AG08396 (cell line): ENCODE data around the gene BCR.
A peak's percentile ranks its signal among the peaks of the same experiment; 100 is the strongest.

Experiments
- DNase-seq: peaks from one replicate; pipeline ENCODE4 v3.0.0; 2012; ENCODE audit warnings: low spot score, mixed read lengths

The BCR gene

DNA sequence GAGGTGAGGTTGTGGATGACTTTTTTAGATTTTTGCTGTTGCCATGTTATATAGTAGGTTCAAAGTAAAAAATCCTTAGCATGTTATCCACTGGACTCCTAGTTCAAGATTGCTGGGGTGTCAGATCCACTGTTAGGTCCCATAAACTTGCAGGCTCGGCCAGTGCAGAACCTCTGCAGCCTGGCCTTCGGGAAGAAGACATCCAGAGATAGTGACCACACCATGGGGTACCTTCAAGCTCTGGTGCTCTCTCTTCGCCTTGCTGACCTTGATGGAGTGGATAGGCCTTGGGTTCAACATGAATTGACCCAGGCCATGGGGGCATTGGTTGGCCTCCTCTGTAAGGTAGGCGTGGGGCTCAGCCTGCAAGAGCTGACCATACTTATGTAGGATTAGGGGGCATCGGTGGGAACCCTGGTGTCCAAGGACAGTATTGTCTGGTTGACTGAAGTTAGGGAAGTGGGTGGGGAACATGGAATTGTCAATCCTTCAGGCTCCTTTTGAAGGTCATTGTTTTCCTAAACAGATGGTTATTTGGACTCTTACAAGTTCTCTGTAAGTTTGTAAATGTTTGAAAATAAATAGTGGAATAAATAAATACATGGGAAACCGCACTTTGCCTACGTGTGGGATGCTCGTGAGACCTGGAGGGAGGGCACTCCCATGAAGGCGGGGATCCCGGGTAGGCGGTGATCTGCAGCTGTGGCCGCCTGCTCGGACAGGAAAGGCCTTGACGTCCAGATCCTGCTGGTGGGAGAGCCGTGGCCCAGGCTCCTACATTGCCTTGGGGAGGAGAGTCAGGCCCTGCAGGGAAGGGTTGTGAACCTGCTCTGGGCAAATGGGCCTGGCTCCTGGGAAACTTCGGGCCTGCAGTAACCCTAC is 37.1 kb downstream of the BCR start:
- DNase-seq: no peak

GRCh38 chr22:23218053-23218866 is 38.0 kb downstream of the BCR start:
- no peak for DNase-seq

DNA sequence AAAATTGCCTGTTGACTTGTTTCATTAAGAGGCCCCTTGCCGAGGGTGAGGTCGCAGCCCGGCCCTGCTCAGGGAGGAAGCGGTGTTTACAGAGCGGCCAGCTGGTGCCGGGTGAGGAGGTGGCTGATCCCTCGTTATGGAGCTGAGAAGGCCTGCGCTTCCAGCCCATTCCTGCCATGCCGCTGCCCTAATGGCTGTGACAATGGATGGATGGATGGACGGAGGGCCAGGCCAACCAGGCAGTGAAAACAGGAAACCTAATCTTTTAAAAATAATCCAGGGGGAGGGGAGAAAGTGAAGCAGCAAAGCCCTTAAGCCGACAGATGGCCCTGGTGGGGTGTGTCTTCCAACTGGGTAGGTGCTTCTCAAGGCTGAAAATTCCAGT is 38.5 kb downstream of the BCR start:
- peak; percentile 66 for DNase-seq

- DNase-seq: no peak
Observed at GRCh38 chr22:23219317-23219716, 39.0 kb downstream of the BCR start.

DNA sequence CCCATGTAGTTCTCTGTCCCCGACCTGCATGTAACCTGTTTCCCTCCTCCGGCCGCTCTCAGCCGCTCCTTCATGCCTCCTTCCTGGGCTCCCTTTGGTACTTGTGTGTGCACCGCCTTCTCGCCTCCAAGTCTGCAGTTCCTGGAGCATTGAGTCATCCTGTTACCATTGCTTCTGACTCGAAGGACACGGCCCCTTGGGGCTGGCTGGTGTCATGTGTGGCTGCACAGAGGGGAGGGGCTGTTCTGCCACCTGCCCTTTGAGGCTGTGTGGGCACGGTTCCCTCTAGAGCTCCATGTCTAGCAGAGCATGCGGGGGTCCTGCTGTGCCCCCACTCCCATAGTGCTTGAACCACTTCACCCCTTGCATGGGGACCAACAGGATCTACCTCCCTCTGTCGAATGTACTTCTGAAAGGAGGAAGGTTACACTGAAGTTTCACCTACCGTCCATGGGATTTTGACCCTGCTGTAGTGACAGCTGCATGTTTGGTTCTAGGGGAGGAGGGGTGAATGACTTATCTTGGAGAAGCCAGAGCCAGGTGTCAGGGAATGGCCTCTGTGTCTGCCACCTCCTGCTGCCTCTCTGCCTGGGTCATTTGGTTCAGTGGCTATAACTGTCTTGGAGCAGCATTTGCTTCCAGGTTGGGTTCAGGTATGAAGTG is 39.6 kb downstream of the BCR start:
- DNase-seq: no peak

- DNase-seq: no peak
Observed at GRCh38 chr22:23220485-23221350, 40.4 kb downstream of the BCR start.

GRCh38 chr22:23221351-23221804 is 41.1 kb downstream of the BCR start:
- no peak for DNase-seq

DNA sequence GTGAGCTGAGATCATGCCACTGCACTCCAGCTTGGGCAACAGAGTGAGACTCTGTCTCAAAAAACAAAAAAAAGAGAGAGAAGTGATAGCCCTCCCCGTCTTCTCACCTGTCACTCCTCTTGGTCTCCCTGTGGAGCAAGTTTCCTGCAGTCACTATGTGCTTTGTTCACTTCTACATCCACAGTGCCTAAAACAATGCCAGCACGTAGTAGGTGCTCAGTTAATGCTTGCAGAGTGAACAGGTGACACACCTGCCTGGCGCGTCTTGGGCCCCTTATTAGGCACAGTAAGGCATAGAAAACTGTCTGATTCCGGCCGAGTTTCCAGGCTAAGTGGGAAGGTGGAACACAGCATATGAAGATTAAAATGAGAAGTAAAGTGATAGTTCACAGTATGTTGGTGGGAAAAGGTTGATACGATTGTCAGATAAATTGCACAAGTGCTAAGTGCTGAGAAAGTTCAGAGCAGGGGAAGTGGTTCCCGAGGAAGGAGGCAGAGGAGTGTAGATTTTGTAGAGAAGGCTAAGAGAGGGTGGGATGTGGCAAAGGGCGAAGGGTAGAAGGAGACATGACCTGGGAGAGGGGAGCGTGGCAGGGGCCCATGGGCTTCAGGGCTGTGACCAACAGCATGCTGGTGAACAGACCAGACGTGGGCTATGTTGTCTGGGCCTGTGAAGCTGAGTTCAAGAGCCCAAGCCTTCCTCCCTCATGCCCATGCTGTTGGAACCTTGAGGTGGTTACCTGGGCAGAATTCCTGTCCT is 41.9 kb downstream of the BCR start:
- no peak for DNase-seq

DNA sequence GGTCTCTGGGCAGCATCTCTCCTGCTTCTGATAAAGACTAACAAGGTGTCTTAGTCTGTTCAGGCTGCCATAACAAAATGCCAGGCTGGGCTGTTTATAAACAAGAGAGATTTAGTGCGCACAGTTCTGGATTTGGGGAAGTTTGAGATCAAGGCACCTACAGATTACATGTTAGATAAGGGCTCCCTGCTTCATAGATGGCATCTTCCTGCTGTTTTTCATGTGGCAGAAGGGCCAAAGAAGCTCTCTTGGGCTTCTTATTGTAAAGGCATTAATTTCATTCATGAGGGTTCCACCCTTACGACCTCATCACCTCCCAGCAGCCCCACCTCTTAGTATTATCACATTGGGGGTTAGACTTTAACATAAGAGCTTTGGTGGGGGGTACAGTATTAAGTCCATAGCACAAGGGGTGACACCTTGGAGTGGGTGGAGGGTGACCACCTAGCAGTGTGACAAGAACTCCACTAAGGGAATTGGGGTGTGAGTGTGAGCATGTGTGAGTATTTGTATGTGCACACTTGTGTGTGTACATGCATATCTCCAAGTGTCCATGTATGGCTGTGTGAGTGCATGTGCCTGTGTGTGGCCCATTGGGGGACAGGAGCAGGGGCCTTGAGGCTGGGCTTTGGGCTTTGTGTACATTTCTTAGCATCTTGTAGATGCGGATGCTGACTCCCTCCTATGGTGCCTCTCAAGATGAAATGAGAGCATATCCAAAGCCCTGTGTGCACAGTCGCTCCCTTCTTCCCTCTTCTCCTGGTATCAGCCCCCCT is 42.7 kb downstream of the BCR start:
- DNase-seq: no peak

GRCh38 chr22:23223569-23224317 is 43.4 kb downstream of the BCR start:
- no peak for DNase-seq

GRCh38 chr22:23224846-23225245 is 44.5 kb downstream of the BCR start:
- DNase-seq: no peak

GRCh38 chr22:23225337-23225723 is 45.0 kb downstream of the BCR start:
- no peak for DNase-seq

- peak; percentile 55 for DNase-seq
Observed at GRCh38 chr22:23225724-23226496, 45.6 kb downstream of the BCR start.

DNA sequence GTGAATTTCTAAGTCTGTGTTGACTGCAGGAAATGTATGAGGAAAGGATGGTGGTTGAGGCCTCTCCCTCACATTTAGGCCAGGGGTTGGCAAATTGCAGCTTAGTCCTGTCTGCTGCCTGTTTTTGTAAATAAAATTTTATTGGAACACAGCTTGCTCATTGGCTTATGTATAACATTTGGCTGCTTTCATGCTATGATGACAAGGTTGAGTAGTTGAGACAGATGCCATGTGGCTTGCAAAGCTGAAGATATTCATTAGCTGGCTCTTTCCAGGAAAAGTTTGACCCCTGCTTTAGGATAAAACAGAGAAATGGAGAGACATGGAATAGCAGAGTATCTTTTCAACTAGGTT is 46.2 kb downstream of the BCR start:
- no peak for DNase-seq

GRCh38 chr22:23227380-23227779 is 47.1 kb downstream of the BCR start:
- DNase-seq: no peak

- DNase-seq: no peak
Observed at GRCh38 chr22:23228503-23228902, 48.2 kb downstream of the BCR start.

DNA sequence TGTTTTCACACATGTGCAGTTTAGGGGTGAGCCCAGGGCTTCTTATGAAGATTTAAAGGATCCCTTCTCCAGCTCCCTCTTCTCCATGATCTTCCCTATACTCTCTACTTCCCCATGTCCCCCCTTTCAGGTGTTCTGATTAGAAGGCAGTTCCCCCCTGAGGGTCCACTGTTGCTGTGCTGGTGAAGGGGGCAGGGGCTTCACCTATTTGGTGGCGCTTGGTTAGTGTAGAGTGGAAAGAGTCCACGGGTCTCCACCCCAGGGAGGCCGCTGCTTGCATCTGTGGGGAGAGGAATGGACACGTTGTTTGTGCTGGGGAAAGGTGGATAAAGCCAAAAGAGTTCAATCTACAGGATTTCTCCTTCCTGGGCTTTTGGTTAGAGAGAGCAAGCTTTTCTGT is 49.3 kb downstream of the BCR start:
- no peak for DNase-seq

DNA sequence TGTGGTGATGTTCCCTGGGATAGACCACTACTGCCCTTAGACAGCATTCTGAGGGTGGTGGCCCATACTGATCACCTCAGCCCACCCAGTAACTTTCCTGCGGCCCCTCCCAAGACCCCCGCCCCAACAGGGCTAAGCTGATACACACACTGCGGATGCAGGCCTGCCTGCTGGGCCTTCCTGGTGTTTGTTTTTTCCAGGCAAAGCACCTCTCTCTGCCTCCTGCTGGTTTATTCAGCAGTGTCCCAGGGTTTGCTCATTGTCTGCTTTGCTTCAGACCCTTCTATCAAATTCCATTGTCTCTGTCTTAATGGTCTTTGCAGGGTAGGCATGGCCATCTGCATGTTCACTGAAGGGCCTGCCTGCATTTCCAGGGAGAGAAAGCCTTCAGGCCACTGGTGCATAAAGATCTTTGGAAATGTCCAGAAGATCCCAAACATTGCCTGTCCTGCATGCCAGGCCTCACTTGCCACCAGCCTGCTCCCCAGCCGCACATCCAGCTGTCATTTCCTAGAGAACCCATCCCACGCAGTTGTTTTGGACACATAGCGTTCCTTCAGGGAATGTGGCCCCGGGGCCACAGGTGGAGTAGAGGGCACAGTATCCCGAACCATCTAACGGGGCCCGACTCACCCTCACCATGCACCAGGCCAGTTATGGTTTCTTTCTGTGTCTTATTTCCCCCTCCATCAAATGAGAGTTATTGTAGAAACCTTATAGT is 50.2 kb downstream of the BCR start:
- DNase-seq: no peak
